K562 (cell line): ENCODE results near the gene PRKAR1A. TPM values are rescaled to one million over a fixed set of nuclear protein-coding genes. Genes with fewer than 3 reads are reported as not detected.

ENCODE experiments used
- ATAC-seq: fragments of 200-7000 bp; cut with Tn5 transposase; 3 replicates; pipeline ENCODE4 v1.9.1; 2020; ENCODE audit warnings: moderate library complexity
- BruUV-seq: library from RNA; stranded (reverse); fragments of 400-500 nt; replicated peaks from 2 replicates; lab custom pipeline; 2021; lab: Mats Ljungman, UMichigan
- CTCF ChIA-PET: fragments of 300-600 bp; formaldehyde crosslinking; extraction: SDS; loops from one replicate; lab custom pipeline; 2021; ENCODE audit warnings: low intra/inter-chr PET ratio; lab: Yijun Ruan, JAX
- POLR2A ChIA-PET: fragments of 300-600, 350-650 bp; sonication (Branson Sonifier 250); formaldehyde crosslinking; extraction: SDS; loops from one replicate; lab custom pipeline; 2021; ENCODE audit warnings: antibody characterized with exemption, inconsistent platforms; lab: Yijun Ruan, JAX
- DNase-seq, 4 experiments: peaks; one replicate each; pipeline versions ENCODE4 v3.0.0 to v3.0.0-alpha.2; 2011 to 2018; ENCODE audit warnings: low spot score in 3 of 4, mixed read lengths in 3 of 4; ENCODE audit errors: extremely low read depth in 1 of 4
- FAIRE-seq: peaks from 2 replicates; lab custom pipeline; 2011; peaks lifted over from hg19 to GRCh38; lab: Jason Lieb, UNC
- H2AFZ ChIP-seq: 2 replicates; pipeline ENCODE4 v1.6.0; 2011; ENCODE audit warnings: low read depth, low read length, control low read depth, inconsistent platforms
- H3K27ac ChIP-seq: fragments of 200-600 bp; 3 replicates; pipeline ENCODE4 v1.8.0; 2011; ENCODE audit warnings: low read depth, mild to moderate bottlenecking, control low read depth, inconsistent platforms, low read length, moderate library complexity, mixed read lengths; ENCODE audit errors: extremely low read depth
- H3K27me3 ChIP-seq, 2 experiments: fragments of 300-600 bp in 1 of 2; 2 replicates in 1 of 2; 3 replicates in 1 of 2; pipeline versions ENCODE4 v1.6.0 to v1.8.0; 2011; ENCODE audit warnings: inconsistent platforms in 2 of 2, low read length in 2 of 2, mild to moderate bottlenecking in 1 of 2, mixed read lengths in 1 of 2, moderate library complexity in 1 of 2; ENCODE audit not compliant: control insufficient read depth in 2 of 2, insufficient read depth in 2 of 2
- H3K36me3 ChIP-seq: fragments of 300-600 bp; 3 replicates; pipeline ENCODE4 v1.8.0; 2011; ENCODE audit warnings: mild to moderate bottlenecking, low read length, inconsistent platforms; ENCODE audit not compliant: control insufficient read depth, insufficient read depth
- H3K4me1 ChIP-seq, 2 experiments: fragments of 200-600 bp in 1 of 2; replicated peaks in 1 of 2; 2 replicates in 1 of 2; 3 replicates in 1 of 2; pipeline versions ENCODE4 v1.5.1 to v1.8.0; 2011; ENCODE audit warnings: inconsistent platforms in 2 of 2, low read length in 2 of 2, mild to moderate bottlenecking in 1 of 2, mixed read lengths in 1 of 2, moderate library complexity in 1 of 2; ENCODE audit not compliant: control insufficient read depth in 2 of 2, insufficient read depth in 2 of 2
- H3K4me2 ChIP-seq: 2 replicates; pipeline ENCODE4 v1.6.1; 2011; ENCODE audit warnings: low read length, control low read depth, inconsistent platforms, mixed read lengths; ENCODE audit not compliant: insufficient read depth
- H3K4me3 ChIP-seq: fragments of 200-600 bp; sonication (generic), shearing (Covaris generic); 2 replicates; pipeline ENCODE4 v1.5.1; 2016; ENCODE audit warnings: control low read depth, inconsistent platforms
- H3K79me2 ChIP-seq: fragments of 200-600 bp; 3 replicates; pipeline ENCODE4 v1.8.0; 2011; ENCODE audit warnings: low read length, inconsistent platforms; ENCODE audit not compliant: control insufficient read depth, insufficient read depth
- H3K9ac ChIP-seq, 2 experiments: 2 replicates each; pipeline versions ENCODE4 v1.6.0 to v1.6.1; 2011; ENCODE audit warnings: low read depth in 2 of 2, low read length in 2 of 2, control low read depth in 1 of 2, inconsistent platforms in 1 of 2, mild to moderate bottlenecking in 1 of 2, mixed read lengths in 1 of 2; ENCODE audit not compliant: insufficient read depth in 1 of 2
- H3K9me1 ChIP-seq: one replicate; pipeline ENCODE4 v1.6.0; 2011; ENCODE audit warnings: inconsistent platforms, mild to moderate bottlenecking, low read length, moderate library complexity; ENCODE audit not compliant: control insufficient read depth, insufficient read depth
- H3K9me3 ChIP-seq: replicated peaks from 2 replicates; pipeline ENCODE4 v1.5.1; 2011; ENCODE audit warnings: low read depth, low read length, inconsistent platforms; ENCODE audit not compliant: control insufficient read depth, insufficient read depth
- H4K20me1 ChIP-seq: replicated peaks from 2 replicates; pipeline ENCODE4 v1.6.1; 2011; ENCODE audit warnings: low read length, inconsistent platforms, mixed read lengths; ENCODE audit not compliant: control insufficient read depth, insufficient read depth
- FOXK1 ChIP-seq: sonication (generic); formaldehyde crosslinking; IDR thresholded peaks from 2 replicates; pipeline ENCODE4 v1.8.0; 2022; ENCODE audit warnings: missing genetic modification reagents, mild to moderate bottlenecking, borderline replicate concordance
- HNRNPH1 ChIP-seq: fragments of 200-400 bp; formaldehyde crosslinking; optimal IDR thresholded peaks from 2 replicates; pipeline ENCODE3; 2017; ENCODE audit warnings: low read depth, mild to moderate bottlenecking, low read length, moderate library complexity
- MAFK ChIP-seq: IDR thresholded peaks from 2 replicates; pipeline ENCODE4 v1.6.1; 2011; ENCODE audit warnings: low read length, improper control_type of control experiment
- POLR2A ChIP-seq: fragments of 450-650 bp; conservative IDR thresholded peaks from 2 replicates; pipeline ENCODE4 v1.6.1; 2016
- PRPF4 ChIP-seq: fragments of 200-400 bp; formaldehyde crosslinking; IDR thresholded peaks from one replicate; pipeline ENCODE4 v1.6.1; 2017; ENCODE audit warnings: low read length, low read depth, mild to moderate bottlenecking; ENCODE audit not compliant: insufficient read depth, poor library complexity, severe bottlenecking
- SP2 ChIP-seq: IDR thresholded peaks from 2 replicates; pipeline ENCODE4 v1.6.1; 2011; ENCODE audit warnings: mild to moderate bottlenecking, low read depth, low read length, moderate library complexity; ENCODE audit not compliant: poor library complexity, severe bottlenecking; ENCODE audit errors: extremely low read depth
- ZFP30 ChIP-seq: fragments of 250-450 bp; sonication (Bioruptor Pico); IDR thresholded peaks from 2 replicates; pipeline ENCODE4 v1.8.0; 2022; ENCODE audit warnings: moderate library complexity, mild to moderate bottlenecking, inconsistent platforms, borderline replicate concordance
- ZNF175 ChIP-seq: fragments of 200-800 bp; sonication (Bioruptor generic); IDR thresholded peaks from 2 replicates; pipeline ENCODE4 v1.6.1; 2016; ENCODE audit warnings: low read depth, mild to moderate bottlenecking, missing genetic modification characterization, missing compliant biosample characterization
- WGBS: fragments of 100-300 bp; shearing (Covaris generic); methylation state at CpG from one replicate; pipeline ENCODE4 v1.1.6; 2016; ENCODE audit warnings: low coverage, mixed read lengths; ENCODE audit not compliant: insufficient coverage; ENCODE audit errors: missing lambda C conversion rate; 5-methylcytosine and 5-hydroxymethylcytosine counted together
- in situ Hi-C: fragments of 300-500 bp; cut with MboI; formaldehyde crosslinking; loops from 4 replicates; pipeline ENCODE4 v1.15.0; 2018; ENCODE audit warnings: inconsistent platforms, mixed read lengths
- intact Hi-C: fragments of 100-400 bp; cut with micrococcal nuclease; formaldehyde crosslinking; loops from 2 replicates; pipeline ENCODE4 v1.14.2; 2022
- polyA plus RNA-seq, 8 experiments: library from polyadenylated mRNA; depleted of rRNA in 4 of 8; stranded (reverse) in 5 of 8; unstranded in 3 of 8; fragments of >200 nt; fragmentation: Nextera tagmentation in 2 of 8; fragmentation: Illumina TruSeq in 1 of 8; extraction: Ambion mirVana in 2 of 8; extraction: Trizol in 1 of 8; gene quantifications; 2 replicates each; pipeline versions ENCODE4 v1.2.1 to v1.2.3, GENCODE V29; 2011 to 2014; ENCODE audit warnings: inconsistent platforms in 1 of 8, missing spikeins in 1 of 8
- total RNA-seq, 7 experiments: library from RNA; depleted of rRNA in 6 of 7; stranded (reverse); fragments of >200 nt in 6 of 7; fragmentation: Illumina TruSeq in 2 of 7; extraction: Trizol in 2 of 7; gene quantifications; 2 replicates each; pipeline versions ENCODE4 v1.2.1 to v1.2.3, GENCODE V29; 2011 to 2021; ENCODE audit warnings: low replicate concordance in 1 of 7
- TF ChIP-seq, protein P1 (sequence below), 3 experiments: IDR thresholded peaks in 2 of 3; conservative IDR thresholded peaks in 1 of 3; 2 replicates each; pipeline ENCODE4 v1.5.1; 2011 to 2012; ENCODE audit warnings: low read length in 3 of 3, mild to moderate bottlenecking in 3 of 3, control low read depth in 2 of 3, improper control_type of control experiment in 1 of 3, inconsistent platforms in 1 of 3, low read depth in 1 of 3, mixed read lengths in 1 of 3, moderate library complexity in 1 of 3; ENCODE audit not compliant: insufficient read depth in 2 of 3

The PRKAR1A gene
- total and polyA plus RNA-seq, 9 of the 15 experiments (the other 6 are each of a cell fraction or from before 2014, with no cell fraction given), result 15.0 to 95.6 (median 67.5) TPM

- peaks cover 12 to 20% of the 10 kb centered on the region in 2 experiments; a peak in 4 of 5 replicates for H3K27me3 ChIP-seq
- DNase-seq (no peak), ATAC-seq (no peak), FAIRE-seq (no peak)
- intact Hi-C loops (no loop called here), in situ Hi-C loops (no loop called here)
- H3K4me3 ChIP-seq, result no peak overlapping the region
- TF ChIP-seq, protein P1, sequence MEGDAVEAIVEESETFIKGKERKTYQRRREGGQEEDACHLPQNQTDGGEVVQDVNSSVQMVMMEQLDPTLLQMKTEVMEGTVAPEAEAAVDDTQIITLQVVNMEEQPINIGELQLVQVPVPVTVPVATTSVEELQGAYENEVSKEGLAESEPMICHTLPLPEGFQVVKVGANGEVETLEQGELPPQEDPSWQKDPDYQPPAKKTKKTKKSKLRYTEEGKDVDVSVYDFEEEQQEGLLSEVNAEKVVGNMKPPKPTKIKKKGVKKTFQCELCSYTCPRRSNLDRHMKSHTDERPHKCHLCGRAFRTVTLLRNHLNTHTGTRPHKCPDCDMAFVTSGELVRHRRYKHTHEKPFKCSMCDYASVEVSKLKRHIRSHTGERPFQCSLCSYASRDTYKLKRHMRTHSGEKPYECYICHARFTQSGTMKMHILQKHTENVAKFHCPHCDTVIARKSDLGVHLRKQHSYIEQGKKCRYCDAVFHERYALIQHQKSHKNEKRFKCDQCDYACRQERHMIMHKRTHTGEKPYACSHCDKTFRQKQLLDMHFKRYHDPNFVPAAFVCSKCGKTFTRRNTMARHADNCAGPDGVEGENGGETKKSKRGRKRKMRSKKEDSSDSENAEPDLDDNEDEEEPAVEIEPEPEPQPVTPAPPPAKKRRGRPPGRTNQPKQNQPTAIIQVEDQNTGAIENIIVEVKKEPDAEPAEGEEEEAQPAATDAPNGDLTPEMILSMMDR (IDR thresholded peaks at IDR 0.05 in 2 of 3, conservative IDR thresholded peaks at IDR 0.05 in 1 of 3; ENCODE audit: insufficient read depth in 2 of 3, low read depth in 1 of 3, low read length in 3 of 3), result no peak
- TF ChIP-seq MAFK, result no peak
- TF ChIP-seq HNRNPH1, result no peak
- no peak for TF ChIP-seq SP2
- TF ChIP-seq ZNF175 (CRISPR knock-in tag), result no peak
- TF ChIP-seq POLR2A, result no peak
- no peak for TF ChIP-seq ZFP30 (CRISPR knock-in tag)
- TF ChIP-seq PRPF4, result no peak
- TF ChIP-seq FOXK1 (CRISPR knock-in tag), result no peak
- no peak overlapping the region for H3K4me2 ChIP-seq
- no peaks in the 10 kb centered on the region for H3K4me1 ChIP-seq
- no peak overlapping the region for H3K9ac ChIP-seq
- ChIA-PET POLR2A (no interaction called here), CTCF (no interaction called here)
- no peaks in the 10 kb centered on the region for H3K36me3 ChIP-seq
- BruUV-seq, result no TSS peak
- no peaks in the 10 kb centered on the region for H3K9me3 ChIP-seq
- H4K20me1 ChIP-seq, result no peaks in the 10 kb centered on the region
- H3K79me2 ChIP-seq, result no peaks in the 10 kb centered on the region
- no peak overlapping the region for H3K27ac ChIP-seq
- H2AFZ ChIP-seq, result no peak overlapping the region
- no peaks in the 10 kb centered on the region for H3K9me1 ChIP-seq
- 0% methylated on average over 4 of the region's 4 CpGs for WGBS
Observed at GRCh38 chr17:68562736-68563135, 50.5 kb downstream of the PRKAR1A start.
